Karpas-422 (cell line): ENCODE measurements around the gene RPSA. TPM values are rescaled to one million over a fixed set of nuclear protein-coding genes. Genes with fewer than 3 reads are reported as not detected.
A peak's percentile ranks its signal among the peaks of the same experiment; 100 is the strongest.

Source experiments
- DNase-seq: peaks from one replicate; pipeline ENCODE4 v3.0.0-alpha.2; 2015
- H2AFZ ChIP-seq: fragments of 200-600 bp; sonication (generic); 2 replicates; pipeline ENCODE4 v1.6.1; 2014; ENCODE audit warnings: antibody characterized with exemption, low read length, mixed read lengths
- H3K27ac ChIP-seq: fragments of 200-600 bp; sonication (generic); 2 replicates; pipeline ENCODE4 v1.5.1; 2014; ENCODE audit warnings: mild to moderate bottlenecking, low read length, moderate library complexity
- H3K27me3 ChIP-seq: fragments of 200-600 bp; sonication (generic); 2 replicates; pipeline ENCODE4 v1.6.1; 2014; ENCODE audit warnings: low read length, mixed read lengths
- H3K36me3 ChIP-seq: fragments of 200-600 bp; sonication (generic); 2 replicates; pipeline ENCODE4 v1.6.1; 2014; ENCODE audit warnings: low read length, mixed read lengths; ENCODE audit not compliant: insufficient read depth
- H3K4me1 ChIP-seq: fragments of 200-600 bp; sonication (generic); 2 replicates; pipeline ENCODE4 v1.6.1; 2014; ENCODE audit warnings: mild to moderate bottlenecking, low read length, mixed read lengths
- H3K4me2 ChIP-seq: fragments of 200-600 bp; sonication (generic); 2 replicates; pipeline ENCODE4 v1.6.1; 2014; ENCODE audit warnings: low read length, low read depth, mild to moderate bottlenecking; ENCODE audit not compliant: poor library complexity, severe bottlenecking
- H3K4me3 ChIP-seq: fragments of 200-600 bp; sonication (generic); 2 replicates; pipeline ENCODE4 v1.5.1; 2014; ENCODE audit warnings: mild to moderate bottlenecking, antibody characterized with exemption, low read length, mixed read lengths
- H3K79me2 ChIP-seq: fragments of 200-600 bp; sonication (generic); 2 replicates; pipeline ENCODE4 v1.6.1; 2014; ENCODE audit warnings: mild to moderate bottlenecking, low read length, mixed read lengths
- H3K9ac ChIP-seq: fragments of 200-600 bp; sonication (generic); 2 replicates; pipeline ENCODE4 v1.6.0; 2014; ENCODE audit warnings: low read length
- H3K9me2 ChIP-seq: fragments of 200-600 bp; sonication (generic), shearing (Covaris generic); replicated peaks from 2 replicates; pipeline ENCODE4 v1.6.0; 2014; ENCODE audit warnings: mild to moderate bottlenecking, low read length, moderate library complexity; ENCODE audit not compliant: insufficient read depth
- H3K9me3 ChIP-seq: fragments of 300-700, 200-600 bp; sonication (generic); 2 replicates; pipeline ENCODE4 v1.6.1; 2014; ENCODE audit warnings: low read length, mixed read lengths
- H4K20me1 ChIP-seq: fragments of 200-600 bp; sonication (generic); 2 replicates; pipeline ENCODE4 v1.6.1; 2014; ENCODE audit warnings: mild to moderate bottlenecking, antibody characterized with exemption, low read length, low read depth; ENCODE audit not compliant: insufficient read depth
- total RNA-seq: library from RNA; depleted of rRNA; stranded (reverse); fragments of >200 nt; shearing (Covaris generic); gene quantifications from 2 replicates; pipeline ENCODE4 v1.2.3, GENCODE V29; 2014; ENCODE audit warnings: low replicate concordance

The RPSA gene
- total RNA-seq, 1 experiment from 2014 or later = 2,497 TPM

DNA sequence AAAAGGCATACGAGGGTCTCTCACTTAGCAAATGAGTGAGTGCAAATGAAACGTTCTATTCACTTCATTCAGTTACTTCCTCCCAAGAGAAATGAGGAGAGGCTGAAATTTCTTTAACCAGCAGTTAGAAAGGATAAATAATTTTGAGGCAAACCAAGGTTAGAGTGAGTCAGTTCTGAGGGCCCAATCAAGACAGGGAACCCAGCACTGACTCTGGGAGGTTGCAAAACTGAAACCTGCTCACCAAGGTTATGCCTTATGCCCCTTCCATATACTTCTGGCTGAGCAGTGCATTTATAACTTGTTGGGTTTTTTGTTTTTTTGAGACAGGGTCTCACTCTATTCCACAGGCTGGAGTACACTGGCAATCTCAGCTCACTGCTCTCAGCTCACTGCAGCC lies 4.5 kb upstream of the RPSA start:
- peaks cover 4% of the 10 kb centered on the region; the same call in 1 of the 2 replicates for H4K20me1 ChIP-seq
- H3K27ac ChIP-seq = no peak overlapping the region
- no peaks in the 10 kb centered on the region for H3K27me3 ChIP-seq
- peaks cover 27% of the 10 kb centered on the region; the same call in 1 of the 2 replicates for H3K36me3 ChIP-seq
- H3K9ac ChIP-seq = no peak overlapping the region
- no peak overlapping the region for H2AFZ ChIP-seq
- peaks cover 12% of the 10 kb centered on the region for H3K4me1 ChIP-seq
- no peaks in the 10 kb centered on the region for H3K9me3 ChIP-seq
- no peaks in the 10 kb centered on the region for H3K9me2 ChIP-seq
- H3K4me2 ChIP-seq = no peak overlapping the region
- no peak for DNase-seq
- H3K4me3 ChIP-seq = no peak overlapping the region
- peaks cover 4% of the 10 kb centered on the region for H3K79me2 ChIP-seq

DNA sequence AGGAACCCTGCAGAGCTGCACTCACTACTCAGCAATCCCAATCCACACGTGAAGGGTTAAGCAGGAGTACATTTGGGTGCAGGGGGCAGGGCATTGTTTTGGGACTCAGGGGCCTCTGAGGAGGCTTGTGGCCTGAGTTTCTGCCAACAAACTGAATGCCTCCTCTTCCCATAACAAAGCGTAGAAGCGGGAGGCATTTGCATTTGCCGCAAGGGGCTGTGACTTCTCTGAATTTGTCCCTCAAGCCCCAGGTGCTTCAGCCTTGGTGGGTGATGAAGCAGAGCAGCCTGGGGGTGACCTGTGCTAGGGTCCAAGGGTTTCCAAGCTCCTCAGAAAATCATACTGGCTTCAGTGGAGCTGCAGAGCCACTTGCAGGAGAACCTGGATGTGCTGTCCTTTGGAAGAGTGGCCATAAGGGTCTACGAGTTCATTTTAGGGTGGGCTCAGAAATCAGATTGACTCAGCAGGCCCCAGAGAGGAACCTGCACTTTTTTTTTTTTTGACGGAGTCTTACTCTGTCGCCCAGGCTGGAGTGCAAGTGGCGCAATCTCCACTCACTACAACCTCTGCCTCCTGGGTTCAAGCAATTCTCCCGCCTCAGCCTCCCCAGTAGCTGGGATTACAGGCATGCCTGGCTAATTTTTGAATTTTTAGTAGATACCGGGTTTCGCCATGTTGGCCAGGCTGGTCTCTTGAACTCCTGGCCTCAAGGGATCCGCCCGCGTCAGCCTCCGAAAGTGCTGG lies 1.4 kb upstream of the RPSA start:
- Histone ChIP-seq H3K4me3 (peak overlapping the region; percentile 79; the same call in 1 of the 2 replicates), H4K20me1 (peaks cover 24% of the 10 kb centered on the region; the same call in 1 of the 2 replicates), H3K36me3 (peaks cover 30% of the 10 kb centered on the region), H3K27me3 (no peaks in the 10 kb centered on the region), H2AFZ (no peak overlapping the region), H3K9me2 (no peaks in the 10 kb centered on the region), H3K27ac (no peak overlapping the region), H3K79me2 (peaks cover 20% of the 10 kb centered on the region), H3K4me1 (peaks cover 30% of the 10 kb centered on the region), H3K9ac (no peak overlapping the region), H3K9me3 (no peaks in the 10 kb centered on the region), H3K4me2 (peak overlapping the region; percentile 86)
- DNase-seq = no peak

DNA sequence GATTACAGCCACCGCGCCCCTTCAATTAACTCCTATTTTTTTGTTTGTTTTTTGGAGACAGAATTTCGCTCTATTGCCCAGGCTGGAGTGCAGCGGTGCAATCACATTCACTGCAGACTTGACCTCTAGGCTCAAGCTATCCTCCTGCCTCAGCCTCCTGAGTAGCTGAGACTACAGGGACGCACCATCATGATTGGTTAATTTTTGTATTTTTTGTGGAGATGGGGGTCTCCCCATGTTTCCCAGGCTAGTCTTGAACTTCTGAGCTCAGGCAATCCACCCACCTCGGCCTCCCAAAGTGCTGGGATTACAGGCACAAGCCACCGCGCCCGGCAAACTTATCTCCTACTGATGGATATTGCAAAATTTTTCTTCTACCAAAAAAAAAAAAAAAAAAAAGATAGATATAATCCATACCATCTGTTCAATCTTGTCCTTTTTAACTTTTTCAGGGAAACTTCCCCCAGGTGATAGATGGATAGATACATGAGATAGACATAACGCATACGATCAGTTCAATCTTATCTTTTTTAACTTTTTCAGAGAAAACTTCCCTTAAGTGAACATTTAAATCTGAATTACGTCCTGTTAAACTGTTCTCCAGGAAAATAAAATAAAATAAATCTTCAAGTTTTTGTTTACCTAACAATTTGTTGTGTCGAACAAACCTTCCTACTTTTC lies 693 bp upstream of the RPSA start:
- peak overlapping the region; percentile 58 for H3K9ac ChIP-seq
- peak overlapping the region; percentile 65 for H2AFZ ChIP-seq
- peak overlapping the region; percentile 86 for H3K4me2 ChIP-seq
- H3K79me2 ChIP-seq = peaks cover 20% of the 10 kb centered on the region
- H4K20me1 ChIP-seq = peaks cover 24% of the 10 kb centered on the region; the same call in 1 of the 2 replicates
- no peaks in the 10 kb centered on the region for H3K27me3 ChIP-seq
- no peak for DNase-seq
- peak overlapping the region; percentile 79 for H3K4me3 ChIP-seq
- peak overlapping the region; percentile 78 for H3K27ac ChIP-seq
- H3K9me2 ChIP-seq = no peaks in the 10 kb centered on the region
- H3K4me1 ChIP-seq = peaks cover 30% of the 10 kb centered on the region
- H3K9me3 ChIP-seq = no peaks in the 10 kb centered on the region
- peaks cover 33% of the 10 kb centered on the region for H3K36me3 ChIP-seq

DNA sequence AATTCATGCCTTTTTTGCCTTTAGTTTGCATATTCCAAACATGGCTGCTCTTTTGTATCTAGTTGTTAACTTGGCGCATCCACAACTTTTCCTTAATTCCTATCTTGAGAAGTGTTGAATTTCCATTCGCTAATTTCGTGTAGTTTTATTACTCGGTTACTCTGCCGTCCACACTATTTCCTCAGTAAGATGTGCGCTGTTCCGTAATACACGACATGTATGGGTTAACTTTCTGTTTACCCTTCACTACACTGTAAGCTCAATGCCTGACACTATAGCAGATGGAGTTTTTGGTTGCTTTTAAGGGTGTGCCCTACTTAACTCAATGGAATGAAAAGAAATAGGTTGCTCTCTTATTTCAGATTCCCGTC lies 724 bp downstream of the RPSA start:
- peak overlapping the region; percentile 67 for H3K4me2 ChIP-seq
- no peak for DNase-seq
- peaks cover 42% of the 10 kb centered on the region for H3K36me3 ChIP-seq
- H3K4me3 ChIP-seq = peak overlapping the region; percentile 79
- peak overlapping the region; percentile 90 for H3K9ac ChIP-seq
- no peak overlapping the region for H2AFZ ChIP-seq
- H3K4me1 ChIP-seq = peaks cover 30% of the 10 kb centered on the region
- H3K9me3 ChIP-seq = no peaks in the 10 kb centered on the region
- H3K79me2 ChIP-seq = peaks cover 20% of the 10 kb centered on the region
- H3K27ac ChIP-seq = peak overlapping the region; percentile 81
- H4K20me1 ChIP-seq = peaks cover 32% of the 10 kb centered on the region; the same call in 1 of the 2 replicates
- H3K9me2 ChIP-seq = no peaks in the 10 kb centered on the region
- H3K27me3 ChIP-seq = no peaks in the 10 kb centered on the region

DNA sequence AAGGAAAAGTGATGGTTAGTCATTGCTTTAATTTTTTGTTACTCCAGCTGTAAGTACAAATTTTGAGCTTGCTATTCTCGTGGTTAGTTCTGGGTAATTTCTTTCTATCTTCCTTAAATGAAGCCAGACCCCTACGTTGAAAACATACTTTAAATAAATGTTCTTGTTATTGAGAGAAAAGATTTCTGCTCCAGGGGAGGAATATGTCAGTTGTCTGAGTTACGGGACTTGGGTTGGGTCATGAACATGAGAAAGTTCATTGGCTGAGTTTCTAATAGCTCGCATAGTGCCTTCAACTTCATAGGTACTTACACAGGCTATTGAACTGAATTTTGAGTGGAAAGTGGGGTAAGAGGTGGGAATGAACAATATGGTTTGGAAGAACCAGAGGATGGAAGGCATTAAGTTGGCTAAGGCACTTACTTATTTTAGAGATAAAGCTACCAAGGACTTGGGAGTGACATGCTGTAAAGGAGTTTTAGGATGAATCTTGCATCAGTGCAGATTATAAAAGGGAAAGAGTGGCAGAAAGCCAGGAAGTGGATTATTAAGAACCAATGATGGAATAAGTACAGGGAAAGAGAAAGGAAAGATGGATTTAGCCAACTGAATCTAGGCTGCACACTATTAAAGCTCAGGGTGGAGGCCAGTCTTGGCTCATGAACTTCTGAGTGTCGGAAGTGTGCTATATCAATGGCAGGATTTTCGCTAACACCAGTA lies 1.4 kb downstream of the RPSA start:
- Histone ChIP-seq H3K4me2 (peak overlapping the region; percentile 67), H3K79me2 (peaks cover 20% of the 10 kb centered on the region), H3K9me2 (no peaks in the 10 kb centered on the region), H3K36me3 (peaks cover 49% of the 10 kb centered on the region), H4K20me1 (peaks cover 32% of the 10 kb centered on the region; the same call in 1 of the 2 replicates), H3K27me3 (no peaks in the 10 kb centered on the region), H3K4me1 (peaks cover 30% of the 10 kb centered on the region), H3K27ac (peak overlapping the region; percentile 81), H2AFZ (no peak overlapping the region), H3K9ac (peak overlapping the region; percentile 90), H3K4me3 (peak overlapping the region; percentile 79), H3K9me3 (no peaks in the 10 kb centered on the region)
- peak; percentile 35 for DNase-seq

DNA sequence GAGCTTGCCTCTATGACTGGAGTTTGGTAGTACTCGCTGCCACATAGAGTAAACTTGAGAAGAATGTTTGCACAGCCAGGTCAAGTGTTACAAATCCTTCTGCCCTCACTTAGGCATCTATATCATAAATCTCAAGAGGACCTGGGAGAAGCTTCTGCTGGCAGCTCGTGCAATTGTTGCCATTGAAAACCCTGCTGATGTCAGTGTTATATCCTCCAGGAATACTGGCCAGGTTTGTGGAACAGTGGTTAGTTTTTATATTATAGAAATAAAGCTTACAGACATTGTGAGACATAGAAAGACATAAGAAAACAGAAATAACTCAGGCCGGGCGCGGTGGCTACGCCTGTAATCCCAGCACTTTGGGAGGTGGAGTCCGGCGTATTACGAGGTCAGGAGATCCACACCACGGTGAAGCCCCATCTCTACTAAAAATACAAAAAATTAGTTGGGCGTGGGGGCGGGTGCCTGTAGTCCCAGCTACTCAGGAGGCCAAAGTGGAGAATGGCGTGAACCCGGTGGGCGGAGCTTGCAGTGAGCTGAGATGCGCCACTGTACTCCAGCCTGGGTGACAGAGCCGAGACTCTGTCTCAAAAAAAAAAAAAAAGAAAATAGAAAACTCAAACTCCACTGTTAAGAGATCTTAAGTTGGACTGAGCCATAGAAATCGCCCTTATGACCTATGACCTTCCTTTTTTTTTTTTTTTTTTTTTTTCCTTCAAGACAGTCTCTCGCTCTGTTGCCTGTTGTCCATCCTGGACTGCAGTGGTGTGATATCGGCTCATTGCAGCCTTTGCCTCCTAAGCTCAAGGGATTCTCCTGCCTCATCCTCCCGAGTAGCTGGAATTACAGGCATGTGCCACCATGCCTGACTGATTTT lies 2.2 kb downstream of the RPSA start:
- peak; percentile 39 for DNase-seq
- Histone ChIP-seq H3K4me2 (peak overlapping the region; percentile 67), H3K27me3 (no peaks in the 10 kb centered on the region), H3K79me2 (peaks cover 20% of the 10 kb centered on the region), H3K9me3 (no peaks in the 10 kb centered on the region), H3K9me2 (no peaks in the 10 kb centered on the region), H3K9ac (peak overlapping the region; percentile 90; the same call in 1 of the 2 replicates), H3K36me3 (peaks cover 57% of the 10 kb centered on the region), H3K4me3 (peak overlapping the region; percentile 79; the same call in 1 of the 2 replicates), H3K27ac (no peak overlapping the region), H3K4me1 (peaks cover 30% of the 10 kb centered on the region), H4K20me1 (peaks cover 32% of the 10 kb centered on the region; the same call in 1 of the 2 replicates), H2AFZ (no peak overlapping the region)

DNA sequence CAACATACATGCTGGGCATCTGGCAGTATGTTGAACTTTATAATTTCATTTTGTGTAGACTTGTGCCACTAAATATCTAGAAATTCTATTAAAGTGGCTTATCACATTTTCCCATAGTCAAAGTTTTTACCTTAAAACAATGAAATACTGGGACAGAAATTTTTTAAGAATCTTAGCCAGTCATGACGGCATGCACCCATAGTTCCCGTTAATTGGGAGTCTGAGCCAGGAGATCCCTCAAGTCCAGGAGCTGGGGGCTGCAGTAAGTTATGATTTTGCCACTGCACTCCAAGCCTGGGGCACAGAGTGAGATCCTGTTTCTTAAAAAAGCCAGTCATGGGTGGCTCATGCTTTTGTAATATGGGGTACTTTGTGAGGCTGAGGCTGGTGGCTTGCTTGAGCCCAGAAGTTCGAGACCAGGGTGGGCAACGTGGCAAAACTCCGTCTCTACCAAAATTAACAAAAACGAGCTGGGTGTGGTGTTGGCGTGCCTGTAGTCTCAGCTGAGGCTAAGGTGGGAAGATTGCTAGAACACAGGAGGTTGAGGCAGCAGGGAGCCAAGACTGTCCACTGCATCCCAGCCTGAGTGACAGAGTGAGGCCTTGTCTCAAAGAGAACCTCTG lies 3.1 kb downstream of the RPSA start:
- peak; percentile 41 for DNase-seq

More for the DNA sequence above, 3.1 kb downstream of the RPSA start:
- no peak overlapping the region for H3K27ac ChIP-seq
- H3K4me1 ChIP-seq = peaks cover 30% of the 10 kb centered on the region
- H2AFZ ChIP-seq = no peak overlapping the region
- H3K9me3 ChIP-seq = no peaks in the 10 kb centered on the region
- H3K9ac ChIP-seq = no peak overlapping the region
- peaks cover 60% of the 10 kb centered on the region for H3K36me3 ChIP-seq
- peak overlapping the region; percentile 10 for H3K4me2 ChIP-seq
- peaks cover 32% of the 10 kb centered on the region; the same call in 1 of the 2 replicates for H4K20me1 ChIP-seq
- no peak overlapping the region for H3K4me3 ChIP-seq
- no peaks in the 10 kb centered on the region for H3K27me3 ChIP-seq
- peaks cover 20% of the 10 kb centered on the region for H3K79me2 ChIP-seq
- no peaks in the 10 kb centered on the region for H3K9me2 ChIP-seq
